H1 (cell line): ENCODE data around the gene ZNF443. TPM values are rescaled to one million over a fixed set of nuclear protein-coding genes. Genes with fewer than 3 reads are reported as not detected.
A peak's percentile ranks its signal among the peaks of the same experiment; 100 is the strongest.

Experiments
- CTCF ChIA-PET: fragments of 300-600 bp; sonication (Branson Sonifier 250); formaldehyde crosslinking; loops from one replicate; lab custom pipeline; 2021; ENCODE audit not compliant: partially characterized antibody; lab: Charles Lee
- POLR2A ChIA-PET: fragments of 300-600 bp; sonication (Branson Sonifier 250); formaldehyde crosslinking; loops from one replicate; lab custom pipeline; 2021; ENCODE audit warnings: inconsistent platforms; ENCODE audit not compliant: partially characterized antibody; lab: Charles Lee
- DNase-seq, 2 experiments: peaks; one replicate each; pipeline versions ENCODE4 v3.0.0 to v3.0.0-alpha.2; 2010 to 2022; ENCODE audit warnings: low spot score in 2 of 2, low read depth in 1 of 2, mixed read lengths in 1 of 2
- FAIRE-seq: peaks from 2 replicates; lab custom pipeline; 2011; peaks lifted over from hg19 to GRCh38; lab: Jason Lieb, UNC
- H2AFZ ChIP-seq: 2 replicates; pipeline ENCODE4 v1.8.1; 2012; ENCODE audit warnings: low read length, inconsistent platforms
- H2AK5ac ChIP-seq: 2 replicates; pipeline ENCODE4 v1.6.1; 2013; ENCODE audit warnings: low read depth, low read length
- H2BK120ac ChIP-seq: replicated peaks from 2 replicates; pipeline ENCODE3; 2013; ENCODE audit warnings: low read depth, low read length, inconsistent platforms
- H2BK12ac ChIP-seq: 2 replicates; pipeline ENCODE4 v1.6.1; 2013; ENCODE audit warnings: low read depth, low read length
- H2BK15ac ChIP-seq: 2 replicates; pipeline ENCODE4 v1.6.1; 2013; ENCODE audit warnings: low read length
- H2BK20ac ChIP-seq: 2 replicates; pipeline ENCODE4 v1.6.1; 2013; ENCODE audit warnings: low read length
- H2BK5ac ChIP-seq: 2 replicates; pipeline ENCODE4 v1.6.1; 2013; ENCODE audit warnings: low read depth, low read length
- H3K14ac ChIP-seq: 2 replicates; pipeline ENCODE4 v1.6.1; 2013; ENCODE audit warnings: inconsistent platforms; ENCODE audit not compliant: insufficient read length
- H3K18ac ChIP-seq: 2 replicates; pipeline ENCODE4 v1.6.1; 2013; ENCODE audit warnings: low read length; ENCODE audit errors: extremely low read depth
- H3K23ac ChIP-seq: 2 replicates; pipeline ENCODE4 v1.6.1; 2013; ENCODE audit warnings: inconsistent platforms; ENCODE audit not compliant: insufficient read length
- H3K23me2 ChIP-seq: 2 replicates; pipeline ENCODE4 v1.6.1; 2013; ENCODE audit warnings: low read depth, low read length
- H3K27ac ChIP-seq: 2 replicates; pipeline ENCODE4 v1.6.1; 2011; ENCODE audit warnings: low read depth, low read length, inconsistent platforms
- H3K27me3 ChIP-seq, 4 experiments: replicated peaks in 1 of 4; 1 replicate in 1 of 4; 2 replicates in 3 of 4; pipeline versions ENCODE4 v1.6.1 to v1.8.1; 2011 to 2013; ENCODE audit warnings: low read length in 3 of 4, mild to moderate bottlenecking in 3 of 4, inconsistent platforms in 2 of 4, mixed read lengths in 2 of 4, moderate library complexity in 1 of 4; ENCODE audit not compliant: control insufficient read depth in 3 of 4, insufficient read depth in 3 of 4; ENCODE audit errors: extremely low read depth in 1 of 4
- H3K36me3 ChIP-seq, 4 experiments: 2 replicates each; pipeline versions ENCODE4 v1.6.1 to v1.8.1; 2011 to 2013; ENCODE audit warnings: mild to moderate bottlenecking in 4 of 4, low read length in 3 of 4, moderate library complexity in 2 of 4, control low read depth in 1 of 4, inconsistent platforms in 1 of 4; ENCODE audit not compliant: insufficient read depth in 4 of 4, control insufficient read depth in 2 of 4
- H3K4ac ChIP-seq: replicated peaks from 2 replicates; pipeline ENCODE3; 2013; ENCODE audit warnings: low read length, low read depth, mixed read lengths, inconsistent platforms; ENCODE audit not compliant: insufficient read length
- H3K4me1 ChIP-seq, 4 experiments: replicated peaks in 1 of 4; 1 replicate in 1 of 4; 2 replicates in 3 of 4; pipeline versions ENCODE4 v1.6.1 to v1.8.1; 2011 to 2013; ENCODE audit warnings: low read length in 3 of 4, inconsistent platforms in 2 of 4, mixed read lengths in 1 of 4; ENCODE audit not compliant: insufficient read depth in 4 of 4, control insufficient read depth in 3 of 4
- H3K4me2 ChIP-seq, 2 experiments: 2 replicates each; pipeline versions ENCODE4 v1.6.1 to v1.8.1; 2011 to 2013; ENCODE audit warnings: low read depth in 2 of 2, low read length in 2 of 2, control low read depth in 1 of 2, inconsistent platforms in 1 of 2, mild to moderate bottlenecking in 1 of 2; ENCODE audit not compliant: insufficient read depth in 1 of 2
- H3K4me3 ChIP-seq, 4 experiments: fragments of 200-600, 300-600 bp in 1 of 4; sonication (generic), shearing (Covaris generic), sonication (Bioruptor Twin) in 1 of 4; 2 replicates each; pipeline versions ENCODE4 v1.5.1 to v1.8.1; 2011 to 2016; ENCODE audit warnings: low read length in 4 of 4, low read depth in 3 of 4, control low read depth in 2 of 4, inconsistent platforms in 2 of 4, mild to moderate bottlenecking in 2 of 4, mixed read lengths in 1 of 4, moderate library complexity in 1 of 4; ENCODE audit not compliant: insufficient read depth in 2 of 4; ENCODE audit errors: extremely low read depth in 1 of 4
- H3K56ac ChIP-seq: replicated peaks from 2 replicates; pipeline ENCODE3; 2013; ENCODE audit warnings: low read depth, mild to moderate bottlenecking, mixed read lengths, low read length, inconsistent platforms; ENCODE audit not compliant: insufficient read length
- H3K79me1 ChIP-seq: 2 replicates; pipeline ENCODE4 v1.6.1; 2013; ENCODE audit warnings: low read depth, low read length, control low read depth
- H3K79me2 ChIP-seq, 2 experiments: 2 replicates each; pipeline versions ENCODE4 v1.6.1 to v1.8.1; 2012 to 2013; ENCODE audit warnings: low read length in 2 of 2, mild to moderate bottlenecking in 2 of 2, inconsistent platforms in 1 of 2; ENCODE audit not compliant: insufficient read depth in 2 of 2, control insufficient read depth in 1 of 2
- H3K9ac ChIP-seq, 4 experiments: replicated peaks in 1 of 4; 1 replicate in 1 of 4; 2 replicates in 3 of 4; pipeline versions ENCODE4 v1.6.1 to v1.8.1; 2011 to 2013; ENCODE audit warnings: low read depth in 3 of 4, low read length in 3 of 4, control low read depth in 2 of 4, mild to moderate bottlenecking in 2 of 4, moderate library complexity in 2 of 4, inconsistent platforms in 1 of 4; ENCODE audit errors: extremely low read depth in 1 of 4
- H3K9me3 ChIP-seq, 2 experiments: 2 replicates each; pipeline versions ENCODE4 v1.6.1 to v1.8.1; 2012 to 2013; ENCODE audit warnings: mild to moderate bottlenecking in 2 of 2, moderate library complexity in 2 of 2, control low read depth in 1 of 2, inconsistent platforms in 1 of 2, low read depth in 1 of 2, low read length in 1 of 2, mixed read lengths in 1 of 2; ENCODE audit not compliant: insufficient read depth in 2 of 2
- H4K20me1 ChIP-seq, 2 experiments: replicated peaks in 1 of 2; 2 replicates each; pipeline versions ENCODE3 to v1.8.1; 2011 to 2013; ENCODE audit warnings: inconsistent platforms in 2 of 2, low read length in 2 of 2, mild to moderate bottlenecking in 1 of 2; ENCODE audit not compliant: insufficient read depth in 2 of 2, control insufficient read depth in 1 of 2
- H4K5ac ChIP-seq: 2 replicates; pipeline ENCODE4 v1.6.1; 2013; ENCODE audit warnings: low read length, low read depth, mixed read lengths, inconsistent platforms; ENCODE audit not compliant: insufficient read length
- H4K8ac ChIP-seq: 2 replicates; pipeline ENCODE4 v1.8.0; 2013; ENCODE audit warnings: mild to moderate bottlenecking, moderate library complexity, low read length, inconsistent platforms; ENCODE audit not compliant: insufficient read depth; ENCODE audit errors: extremely low read depth
- H4K91ac ChIP-seq: replicated peaks from 2 replicates; pipeline ENCODE3; 2013; ENCODE audit warnings: low read length, mixed read lengths, inconsistent platforms; ENCODE audit not compliant: insufficient read length
- CHD1 ChIP-seq: IDR thresholded peaks from 2 replicates; pipeline ENCODE4 v1.6.1; 2012; ENCODE audit warnings: low read depth, low read length, improper control_type of control experiment
- EP300 ChIP-seq, 2 experiments: IDR thresholded peaks; 1 replicate in 1 of 2; 2 replicates in 1 of 2; pipeline ENCODE4 v1.6.1; 2011 to 2012; ENCODE audit warnings: low read depth in 2 of 2, low read length in 2 of 2, mild to moderate bottlenecking in 2 of 2, borderline replicate concordance in 1 of 2, inconsistent platforms in 1 of 2, moderate library complexity in 1 of 2
- POU5F1 ChIP-seq: IDR thresholded peaks from 2 replicates; pipeline ENCODE4 v1.6.1; 2011; ENCODE audit warnings: low read depth, mild to moderate bottlenecking, low read length, moderate library complexity
- SIN3A ChIP-seq, 2 experiments: IDR thresholded peaks in 1 of 2; conservative IDR thresholded peaks in 1 of 2; 2 replicates each; pipeline ENCODE4 v1.6.1; 2011 to 2012; ENCODE audit warnings: low read length in 2 of 2, improper control_type of control experiment in 1 of 2, low read depth in 1 of 2, mild to moderate bottlenecking in 1 of 2
- ZNF274 ChIP-seq: IDR thresholded peaks from 2 replicates; pipeline ENCODE4 v1.7.0; 2012; ENCODE audit warnings: low read length, borderline replicate concordance; ENCODE audit errors: extremely low read depth
- WGBS, 2 experiments: shearing (Covaris generic) in 1 of 2; methylation state at CpG; one replicate each; pipeline versions ENCODE4 v1.1.6 to v1.1.7; 2013 to 2015; ENCODE audit warnings: low lambda C conversion rate in 2 of 2, mixed read lengths in 2 of 2, inconsistent platforms in 1 of 2, low coverage in 1 of 2, missing lambda C conversion rate in 1 of 2; ENCODE audit not compliant: insufficient replicate concordance in 2 of 2, insufficient coverage in 1 of 2, insufficient read length in 1 of 2; ENCODE audit errors: extremely low coverage in 1 of 2, missing lambda C conversion rate in 1 of 2; 5-methylcytosine and 5-hydroxymethylcytosine counted together
- polyA plus RNA-seq, 7 experiments: library from polyadenylated mRNA; depleted of rRNA in 3 of 7; stranded (reverse) in 5 of 7; unstranded in 2 of 7; fragments of >200 nt in 5 of 7; fragments of 200-250 nt in 2 of 7; gene quantifications; 1 replicate in 5 of 7; 2 replicates in 1 of 7; 4 replicates in 1 of 7; pipeline versions ENCODE4 v1.2.1 to v1.2.3, GENCODE V29; 2011 to 2013; ENCODE audit warnings: missing spikeins in 2 of 7, mixed read lengths in 2 of 7
- total RNA-seq: library from RNA; stranded (reverse); fragmentation: NEBNext Ultra II Directional; extraction: Animal tissue kit (Norgen Biotek cat#: 25700); gene quantifications from 2 replicates; pipeline ENCODE4 v1.2.1, GENCODE V29; 2021

The ZNF443 gene
- total and polyA plus RNA-seq, 2 of the 8 experiments (the other 6 are each of a cell fraction or from before 2014, with no cell fraction given), result 1.4 to 7.8 TPM

DNA sequence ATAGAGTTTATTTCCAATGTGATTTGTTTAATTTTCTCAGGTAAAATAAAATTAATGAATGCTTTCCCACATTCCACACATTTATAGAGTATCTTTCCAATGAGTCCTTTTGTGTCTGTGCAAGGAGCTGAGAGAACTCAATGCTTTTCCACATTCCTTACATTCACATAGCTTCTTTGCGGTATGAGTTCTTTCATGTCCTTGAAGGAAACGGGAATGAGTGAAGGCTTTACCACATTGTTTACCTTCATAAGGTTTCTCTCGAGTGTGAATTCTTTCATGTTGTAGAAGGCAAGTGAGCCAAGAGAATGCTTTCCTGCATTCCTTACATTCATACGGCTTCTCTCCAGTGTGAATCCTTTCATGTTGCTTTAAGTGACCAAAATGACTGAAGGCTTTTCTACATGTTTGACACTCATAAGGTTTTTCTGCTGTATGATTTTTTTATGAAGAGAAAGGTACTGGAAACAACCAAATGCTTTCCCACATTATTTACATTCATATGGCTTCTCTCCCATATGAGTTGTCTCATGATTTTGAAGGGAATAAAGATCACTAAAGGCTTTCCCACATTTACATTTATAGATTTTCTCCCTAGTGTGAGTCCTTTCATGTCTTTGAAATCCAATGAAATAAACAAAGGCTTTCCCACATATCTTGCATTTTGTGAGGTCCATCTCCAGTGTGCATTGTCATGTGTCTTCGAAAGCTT, 60.9 kb downstream of the ZNF443 start:
- peaks cover 32 to 45% of the 10 kb centered on the region in 2 experiments for H3K9me3 ChIP-seq
- no peak overlapping the region for H3K14ac ChIP-seq
- H2BK15ac ChIP-seq, result no peak overlapping the region
- no peak overlapping the region for H4K91ac ChIP-seq
- H3K27me3 ChIP-seq, result no peaks in the 10 kb centered on the region
- H4K8ac ChIP-seq, result no peak overlapping the region
- FAIRE-seq, result no peak
- no peak overlapping the region for H3K9ac ChIP-seq
- H2BK20ac ChIP-seq, result no peak overlapping the region
- H3K4ac ChIP-seq, result no peak overlapping the region
- DNase-seq, result no peak
- H3K23ac ChIP-seq, result no peak overlapping the region
- CTCF ChIA-PET, result interaction anchor here (0.7 kb wide), 1 partner anchor 1663 kb away, joined by 3 read pairs; no protein-coding TSS in a partner anchor
- no peak overlapping the region for H2BK5ac ChIP-seq
- no peaks in the 10 kb centered on the region for H3K4me1 ChIP-seq
- TF ChIP-seq POU5F1 (no peak), ZNF274 (peak; percentile 63), SIN3A (conservative IDR thresholded peaks at IDR 0.05 in 1 of 2, IDR thresholded peaks at IDR 0.05 in 1 of 2; ENCODE audit: low read depth in 1 of 2, low read length in 2 of 2) (no peak), EP300 (IDR thresholded peaks at IDR 0.05; ENCODE audit: borderline replicate concordance in 1 of 2, low read depth in 2 of 2, low read length in 2 of 2) (no peak), CHD1 (no peak)
- TF ChIP-seq, all 59 proteins: peak for 1
- no peak overlapping the region for H2BK12ac ChIP-seq
- no peak overlapping the region for H3K18ac ChIP-seq
- 91% methylated on average over 5 of the region's 5 CpGs; no CpG with 5 or more reads in 1 of the 2 experiments for WGBS, 2 experiments
- H3K23me2 ChIP-seq, result no peaks in the 10 kb centered on the region
- POLR2A ChIA-PET, result no interaction called here
- H4K5ac ChIP-seq, result no peak overlapping the region
- no peak overlapping the region for H2BK120ac ChIP-seq
- H3K56ac ChIP-seq, result no peak overlapping the region
- H3K36me3 ChIP-seq, result peaks cover 0 to 2% (median 0%) of the 10 kb centered on the region in 4 experiments; a peak in 1 of 8 replicates
- H3K79me1 ChIP-seq, result no peaks in the 10 kb centered on the region
- H2AFZ ChIP-seq, result no peak overlapping the region
- no peak overlapping the region for H3K4me2 ChIP-seq
- H3K79me2 ChIP-seq, result no peaks in the 10 kb centered on the region
- no peak overlapping the region for H3K4me3 ChIP-seq
- H2AK5ac ChIP-seq, result no peak overlapping the region
- no peaks in the 10 kb centered on the region for H4K20me1 ChIP-seq
- no peak overlapping the region for H3K27ac ChIP-seq
